ENCODE measurements around the gene STK32C. TPM values are rescaled to one million over a fixed set of nuclear protein-coding genes. Genes with fewer than 3 reads are reported as not detected.
"Not testable (repeated sequence)": the region's sequence is repeated elsewhere in the genome, so short reads cannot be mapped to it uniquely, and the experiment has no call there.

Gene STK32C
- total and polyA plus RNA-seq, 2 experiments from 2014 or later: 8.8 to 9.8 TPM

GRCh38 chr10:132223156-132223590 lies 84.6 kb downstream of the STK32C start:
- Histone ChIP-seq H3K4me2 (ENCODE audit: unreplicated experiment) (no peak overlapping the region), H3K4me1 (ENCODE audit: insufficient read depth) (no peaks in the 10 kb centered on the region), H2AFZ (no peak overlapping the region), H3K79me2 (ENCODE audit: insufficient read depth) (no peaks in the 10 kb centered on the region), H3K27me3 (replicated peaks; ENCODE audit: insufficient read depth) (no peaks in the 10 kb centered on the region), H3K9me2 (ENCODE audit: insufficient read depth) (no peaks in the 10 kb centered on the region), H3K9me3 (ENCODE audit: low read depth) (no peaks in the 10 kb centered on the region), H3K36me3 (ENCODE audit: low read depth) (no peaks in the 10 kb centered on the region), H3K9ac (no peak overlapping the region), H3F3A (ENCODE audit: insufficient read depth) (no peaks in the 10 kb centered on the region), H4K20me1 (ENCODE audit: insufficient read depth) (no peaks in the 10 kb centered on the region), H3K4me3 (no peak overlapping the region), H3K27ac (no peak overlapping the region)
- WGBS, 2 experiments (ENCODE audit: low coverage in 1 of 2, low lambda C conversion rate in 2 of 2, missing lambda C conversion rate in 2 of 2): 23 to 29% methylated on average over 12 to 16 of the region's 16 CpGs
- TF ChIP-seq EZH2 (IDR thresholded peaks at IDR 0.05; ENCODE audit: insufficient read depth, poor library complexity, severe bottlenecking) (no peak), EZH2phosphoT487 (IDR thresholded peaks at IDR 0.05; ENCODE audit: insufficient read depth, low read depth) (no peak)
- in situ Hi-C loops (cut with MboI): loop anchor here (10.0 kb wide), 3 partner anchors 112 to 412 kb away; partner anchors contain the start of gene LRRC27
- peak; percentile 93 for DNase-seq

- H3K79me2 ChIP-seq (ENCODE audit: insufficient read depth): no peaks in the 10 kb centered on the region
- H3K4me3 ChIP-seq: no peak overlapping the region
- TF ChIP-seq EZH2 (IDR thresholded peaks at IDR 0.05; ENCODE audit: insufficient read depth, poor library complexity, severe bottlenecking) (no peak), EZH2phosphoT487 (IDR thresholded peaks at IDR 0.05; ENCODE audit: insufficient read depth, low read depth) (no peak)
- no peak for DNase-seq
- in situ Hi-C loops (cut with MboI): loop anchor here (10.0 kb wide), 3 partner anchors 112 to 412 kb away; partner anchors contain the start of gene LRRC27
- no peaks in the 10 kb centered on the region for H3K36me3 ChIP-seq (ENCODE audit: low read depth)
- no peaks in the 10 kb centered on the region for H3K9me3 ChIP-seq (ENCODE audit: low read depth)
- H3K27ac ChIP-seq: no peak overlapping the region
- H3K4me1 ChIP-seq (ENCODE audit: insufficient read depth): no peaks in the 10 kb centered on the region
- H2AFZ ChIP-seq: no peak overlapping the region
- H3K9me2 ChIP-seq (ENCODE audit: insufficient read depth): no peaks in the 10 kb centered on the region
- no peaks in the 10 kb centered on the region for H3K27me3 ChIP-seq (replicated peaks; ENCODE audit: insufficient read depth)
- 76 to 80% methylated on average over 18 to 21 of the region's 21 CpGs for WGBS, 2 experiments (ENCODE audit: low coverage in 1 of 2, low lambda C conversion rate in 2 of 2, missing lambda C conversion rate in 2 of 2)
- H3K4me2 ChIP-seq (ENCODE audit: unreplicated experiment): no peak overlapping the region
- H3F3A ChIP-seq (ENCODE audit: insufficient read depth): no peaks in the 10 kb centered on the region
- no peaks in the 10 kb centered on the region for H4K20me1 ChIP-seq (ENCODE audit: insufficient read depth)
- H3K9ac ChIP-seq: no peak overlapping the region
Observed at GRCh38 chr10:132222726-132223125, 85.0 kb downstream of the STK32C start.

GRCh38 chr10:132220996-132221395 lies 86.8 kb downstream of the STK32C start:
- H3K9ac ChIP-seq; H3K9me2 ChIP-seq (ENCODE audit: insufficient read depth); H3K27me3 ChIP-seq (replicated peaks; ENCODE audit: insufficient read depth); DNase-seq; H2AFZ ChIP-seq; H3K4me1 ChIP-seq (ENCODE audit: insufficient read depth); H3K27ac ChIP-seq; H4K20me1 ChIP-seq (ENCODE audit: insufficient read depth); H3K9me3 ChIP-seq (ENCODE audit: low read depth); H3F3A ChIP-seq (ENCODE audit: insufficient read depth); H3K4me3 ChIP-seq; H3K79me2 ChIP-seq (ENCODE audit: insufficient read depth); H3K36me3 ChIP-seq (ENCODE audit: low read depth); H3K4me2 ChIP-seq (ENCODE audit: unreplicated experiment): not testable (repeated sequence)
- 84 to 88% methylated on average over 14 to 18 of the region's 18 CpGs for WGBS, 2 experiments (ENCODE audit: low coverage in 1 of 2, low lambda C conversion rate in 2 of 2, missing lambda C conversion rate in 2 of 2)
- in situ Hi-C loops (cut with MboI): loop anchor here (10.0 kb wide), 3 partner anchors 114 to 414 kb away; partner anchors contain the start of gene LRRC27

- Histone ChIP-seq H3K27me3 (replicated peaks; ENCODE audit: insufficient read depth) (no peaks in the 10 kb centered on the region), H3K79me2 (ENCODE audit: insufficient read depth) (no peaks in the 10 kb centered on the region), H3K9me2 (ENCODE audit: insufficient read depth) (no peaks in the 10 kb centered on the region), H3K36me3 (ENCODE audit: low read depth) (no peaks in the 10 kb centered on the region), H3K27ac (no peak overlapping the region), H4K20me1 (ENCODE audit: insufficient read depth) (no peaks in the 10 kb centered on the region), H3K9me3 (ENCODE audit: low read depth) (no peaks in the 10 kb centered on the region), H3K4me2 (ENCODE audit: unreplicated experiment) (no peak overlapping the region), H3K4me1 (ENCODE audit: insufficient read depth) (no peaks in the 10 kb centered on the region), H3K9ac (no peak overlapping the region), H3F3A (ENCODE audit: insufficient read depth) (no peaks in the 10 kb centered on the region), H3K4me3 (no peak overlapping the region), H2AFZ (no peak overlapping the region)
- TF ChIP-seq EZH2phosphoT487 (IDR thresholded peaks at IDR 0.05; ENCODE audit: insufficient read depth, low read depth) (no peak), EZH2 (IDR thresholded peaks at IDR 0.05; ENCODE audit: insufficient read depth, poor library complexity, severe bottlenecking) (no peak)
- in situ Hi-C loops (cut with MboI): loop anchor here (10.0 kb wide), 3 partner anchors 115 to 415 kb away; partner anchors contain the start of gene LRRC27
- 81 to 84% methylated on average over 9 of the region's 9 CpGs for WGBS, 2 experiments (ENCODE audit: low coverage in 1 of 2, low lambda C conversion rate in 2 of 2, missing lambda C conversion rate in 2 of 2)
- no peak for DNase-seq
Observed at GRCh38 chr10:132220061-132220460, 87.7 kb downstream of the STK32C start.

GRCh38 chr10:132219486-132219885 lies 88.3 kb downstream of the STK32C start:
- no peak for DNase-seq
- WGBS, 2 experiments (ENCODE audit: low coverage in 1 of 2, low lambda C conversion rate in 2 of 2, missing lambda C conversion rate in 2 of 2): 80 to 86% methylated on average over 7 of the region's 7 CpGs
- H2AFZ ChIP-seq: no peak overlapping the region
- no peaks in the 10 kb centered on the region for H3K79me2 ChIP-seq (ENCODE audit: insufficient read depth)
- H3K4me3 ChIP-seq: no peak overlapping the region
- H3K4me1 ChIP-seq (ENCODE audit: insufficient read depth): no peaks in the 10 kb centered on the region
- no peaks in the 10 kb centered on the region for H3K9me3 ChIP-seq (ENCODE audit: low read depth)
- H3K9me2 ChIP-seq (ENCODE audit: insufficient read depth): no peaks in the 10 kb centered on the region
- no peak overlapping the region for H3K4me2 ChIP-seq (ENCODE audit: unreplicated experiment)
- in situ Hi-C loops (cut with MboI): no loop called here
- H3K27ac ChIP-seq: no peak overlapping the region
- no peak for TF ChIP-seq EZH2 (IDR thresholded peaks at IDR 0.05; ENCODE audit: insufficient read depth, poor library complexity, severe bottlenecking)
- TF ChIP-seq EZH2phosphoT487 (IDR thresholded peaks at IDR 0.05; ENCODE audit: insufficient read depth, low read depth): no peak
- H3F3A ChIP-seq (ENCODE audit: insufficient read depth): no peaks in the 10 kb centered on the region
- no peaks in the 10 kb centered on the region for H4K20me1 ChIP-seq (ENCODE audit: insufficient read depth)
- no peaks in the 10 kb centered on the region for H3K36me3 ChIP-seq (ENCODE audit: low read depth)
- H3K9ac ChIP-seq: no peak overlapping the region
- no peaks in the 10 kb centered on the region for H3K27me3 ChIP-seq (replicated peaks; ENCODE audit: insufficient read depth)

- H3K36me3 ChIP-seq (ENCODE audit: low read depth); H3K4me3 ChIP-seq; H2AFZ ChIP-seq; H3F3A ChIP-seq (ENCODE audit: insufficient read depth); H3K9ac ChIP-seq; H3K9me3 ChIP-seq (ENCODE audit: low read depth); DNase-seq; H3K79me2 ChIP-seq (ENCODE audit: insufficient read depth); H3K27ac ChIP-seq; H3K4me1 ChIP-seq (ENCODE audit: insufficient read depth); H4K20me1 ChIP-seq (ENCODE audit: insufficient read depth); H3K27me3 ChIP-seq (replicated peaks; ENCODE audit: insufficient read depth); H3K4me2 ChIP-seq (ENCODE audit: unreplicated experiment); H3K9me2 ChIP-seq (ENCODE audit: insufficient read depth); in situ Hi-C loops (cut with MboI): not testable (repeated sequence)
- WGBS, 2 experiments (ENCODE audit: low coverage in 1 of 2, low lambda C conversion rate in 2 of 2, missing lambda C conversion rate in 2 of 2): 74 to 75% methylated on average over 3 of the region's 3 CpGs
Observed at GRCh38 chr10:132216441-132216840, 91.3 kb downstream of the STK32C start.

Data from GM23248 (cell line).